H1 (cell line): ENCODE data around the gene TBC1D4. TPM values are rescaled to one million over a fixed set of nuclear protein-coding genes. Genes with fewer than 3 reads are reported as not detected.

Source experiments
- CTCF ChIA-PET: fragments of 300-600 bp; sonication (Branson Sonifier 250); formaldehyde crosslinking; loops from one replicate; lab custom pipeline; 2021; ENCODE audit not compliant: partially characterized antibody; lab: Charles Lee
- POLR2A ChIA-PET: fragments of 300-600 bp; sonication (Branson Sonifier 250); formaldehyde crosslinking; loops from one replicate; lab custom pipeline; 2021; ENCODE audit warnings: inconsistent platforms; ENCODE audit not compliant: partially characterized antibody; lab: Charles Lee
- DNase-seq, 2 experiments: peaks; one replicate each; pipeline versions ENCODE4 v3.0.0 to v3.0.0-alpha.2; 2010 to 2022; ENCODE audit warnings: low spot score in 2 of 2, low read depth in 1 of 2, mixed read lengths in 1 of 2
- FAIRE-seq: peaks from 2 replicates; lab custom pipeline; 2011; peaks lifted over from hg19 to GRCh38; lab: Jason Lieb, UNC
- H2AFZ ChIP-seq: 2 replicates; pipeline ENCODE4 v1.8.1; 2012; ENCODE audit warnings: low read length, inconsistent platforms
- H2AK5ac ChIP-seq: 2 replicates; pipeline ENCODE4 v1.6.1; 2013; ENCODE audit warnings: low read depth, low read length
- H2BK120ac ChIP-seq: replicated peaks from 2 replicates; pipeline ENCODE3; 2013; ENCODE audit warnings: low read depth, low read length, inconsistent platforms
- H2BK12ac ChIP-seq: 2 replicates; pipeline ENCODE4 v1.6.1; 2013; ENCODE audit warnings: low read depth, low read length
- H2BK15ac ChIP-seq: 2 replicates; pipeline ENCODE4 v1.6.1; 2013; ENCODE audit warnings: low read length
- H2BK20ac ChIP-seq: 2 replicates; pipeline ENCODE4 v1.6.1; 2013; ENCODE audit warnings: low read length
- H2BK5ac ChIP-seq: 2 replicates; pipeline ENCODE4 v1.6.1; 2013; ENCODE audit warnings: low read depth, low read length
- H3K14ac ChIP-seq: 2 replicates; pipeline ENCODE4 v1.6.1; 2013; ENCODE audit warnings: inconsistent platforms; ENCODE audit not compliant: insufficient read length
- H3K18ac ChIP-seq: 2 replicates; pipeline ENCODE4 v1.6.1; 2013; ENCODE audit warnings: low read length; ENCODE audit errors: extremely low read depth
- H3K23ac ChIP-seq: 2 replicates; pipeline ENCODE4 v1.6.1; 2013; ENCODE audit warnings: inconsistent platforms; ENCODE audit not compliant: insufficient read length
- H3K23me2 ChIP-seq: 2 replicates; pipeline ENCODE4 v1.6.1; 2013; ENCODE audit warnings: low read depth, low read length
- H3K27ac ChIP-seq: 2 replicates; pipeline ENCODE4 v1.6.1; 2011; ENCODE audit warnings: low read depth, low read length, inconsistent platforms
- H3K27me3 ChIP-seq, 4 experiments: replicated peaks in 1 of 4; 1 replicate in 1 of 4; 2 replicates in 3 of 4; pipeline versions ENCODE4 v1.6.1 to v1.8.1; 2011 to 2013; ENCODE audit warnings: low read length in 3 of 4, mild to moderate bottlenecking in 3 of 4, inconsistent platforms in 2 of 4, mixed read lengths in 2 of 4, moderate library complexity in 1 of 4; ENCODE audit not compliant: control insufficient read depth in 3 of 4, insufficient read depth in 3 of 4; ENCODE audit errors: extremely low read depth in 1 of 4
- H3K36me3 ChIP-seq, 4 experiments: 2 replicates each; pipeline versions ENCODE4 v1.6.1 to v1.8.1; 2011 to 2013; ENCODE audit warnings: mild to moderate bottlenecking in 4 of 4, low read length in 3 of 4, moderate library complexity in 2 of 4, control low read depth in 1 of 4, inconsistent platforms in 1 of 4; ENCODE audit not compliant: insufficient read depth in 4 of 4, control insufficient read depth in 2 of 4
- H3K4ac ChIP-seq: replicated peaks from 2 replicates; pipeline ENCODE3; 2013; ENCODE audit warnings: low read length, low read depth, mixed read lengths, inconsistent platforms; ENCODE audit not compliant: insufficient read length
- H3K4me1 ChIP-seq, 4 experiments: replicated peaks in 1 of 4; 1 replicate in 1 of 4; 2 replicates in 3 of 4; pipeline versions ENCODE4 v1.6.1 to v1.8.1; 2011 to 2013; ENCODE audit warnings: low read length in 3 of 4, inconsistent platforms in 2 of 4, mixed read lengths in 1 of 4; ENCODE audit not compliant: insufficient read depth in 4 of 4, control insufficient read depth in 3 of 4
- H3K4me2 ChIP-seq, 2 experiments: 2 replicates each; pipeline versions ENCODE4 v1.6.1 to v1.8.1; 2011 to 2013; ENCODE audit warnings: low read depth in 2 of 2, low read length in 2 of 2, control low read depth in 1 of 2, inconsistent platforms in 1 of 2, mild to moderate bottlenecking in 1 of 2; ENCODE audit not compliant: insufficient read depth in 1 of 2
- H3K4me3 ChIP-seq, 4 experiments: fragments of 200-600, 300-600 bp in 1 of 4; sonication (generic), shearing (Covaris generic), sonication (Bioruptor Twin) in 1 of 4; 2 replicates each; pipeline versions ENCODE4 v1.5.1 to v1.8.1; 2011 to 2016; ENCODE audit warnings: low read length in 4 of 4, low read depth in 3 of 4, control low read depth in 2 of 4, inconsistent platforms in 2 of 4, mild to moderate bottlenecking in 2 of 4, mixed read lengths in 1 of 4, moderate library complexity in 1 of 4; ENCODE audit not compliant: insufficient read depth in 2 of 4; ENCODE audit errors: extremely low read depth in 1 of 4
- H3K56ac ChIP-seq: replicated peaks from 2 replicates; pipeline ENCODE3; 2013; ENCODE audit warnings: low read depth, mild to moderate bottlenecking, mixed read lengths, low read length, inconsistent platforms; ENCODE audit not compliant: insufficient read length
- H3K79me1 ChIP-seq: 2 replicates; pipeline ENCODE4 v1.6.1; 2013; ENCODE audit warnings: low read depth, low read length, control low read depth
- H3K79me2 ChIP-seq, 2 experiments: 2 replicates each; pipeline versions ENCODE4 v1.6.1 to v1.8.1; 2012 to 2013; ENCODE audit warnings: low read length in 2 of 2, mild to moderate bottlenecking in 2 of 2, inconsistent platforms in 1 of 2; ENCODE audit not compliant: insufficient read depth in 2 of 2, control insufficient read depth in 1 of 2
- H3K9ac ChIP-seq, 4 experiments: replicated peaks in 1 of 4; 1 replicate in 1 of 4; 2 replicates in 3 of 4; pipeline versions ENCODE4 v1.6.1 to v1.8.1; 2011 to 2013; ENCODE audit warnings: low read depth in 3 of 4, low read length in 3 of 4, control low read depth in 2 of 4, mild to moderate bottlenecking in 2 of 4, moderate library complexity in 2 of 4, inconsistent platforms in 1 of 4; ENCODE audit errors: extremely low read depth in 1 of 4
- H3K9me3 ChIP-seq, 2 experiments: 2 replicates each; pipeline versions ENCODE4 v1.6.1 to v1.8.1; 2012 to 2013; ENCODE audit warnings: mild to moderate bottlenecking in 2 of 2, moderate library complexity in 2 of 2, control low read depth in 1 of 2, inconsistent platforms in 1 of 2, low read depth in 1 of 2, low read length in 1 of 2, mixed read lengths in 1 of 2; ENCODE audit not compliant: insufficient read depth in 2 of 2
- H4K20me1 ChIP-seq, 2 experiments: replicated peaks in 1 of 2; 2 replicates each; pipeline versions ENCODE3 to v1.8.1; 2011 to 2013; ENCODE audit warnings: inconsistent platforms in 2 of 2, low read length in 2 of 2, mild to moderate bottlenecking in 1 of 2; ENCODE audit not compliant: insufficient read depth in 2 of 2, control insufficient read depth in 1 of 2
- H4K5ac ChIP-seq: 2 replicates; pipeline ENCODE4 v1.6.1; 2013; ENCODE audit warnings: low read length, low read depth, mixed read lengths, inconsistent platforms; ENCODE audit not compliant: insufficient read length
- H4K8ac ChIP-seq: 2 replicates; pipeline ENCODE4 v1.8.0; 2013; ENCODE audit warnings: mild to moderate bottlenecking, moderate library complexity, low read length, inconsistent platforms; ENCODE audit not compliant: insufficient read depth; ENCODE audit errors: extremely low read depth
- H4K91ac ChIP-seq: replicated peaks from 2 replicates; pipeline ENCODE3; 2013; ENCODE audit warnings: low read length, mixed read lengths, inconsistent platforms; ENCODE audit not compliant: insufficient read length
- PHF8 ChIP-seq: fragments of 200-600 bp; sonication (generic); conservative IDR thresholded peaks from 2 replicates; pipeline ENCODE4 v1.7.1; 2012; ENCODE audit warnings: low read depth, mild to moderate bottlenecking, inconsistent platforms, low read length, moderate library complexity
- POLR2AphosphoS5 ChIP-seq: IDR thresholded peaks from 2 replicates; pipeline ENCODE4 v1.6.1; 2011; ENCODE audit warnings: low read depth, low read length
- TAF1 ChIP-seq: IDR thresholded peaks from 2 replicates; pipeline ENCODE4 v1.6.1; 2011; ENCODE audit warnings: mild to moderate bottlenecking, low read depth, low read length
- WGBS, 2 experiments: shearing (Covaris generic) in 1 of 2; methylation state at CpG; one replicate each; pipeline versions ENCODE4 v1.1.6 to v1.1.7; 2013 to 2015; ENCODE audit warnings: low lambda C conversion rate in 2 of 2, mixed read lengths in 2 of 2, inconsistent platforms in 1 of 2, low coverage in 1 of 2, missing lambda C conversion rate in 1 of 2; ENCODE audit not compliant: insufficient replicate concordance in 2 of 2, insufficient coverage in 1 of 2, insufficient read length in 1 of 2; ENCODE audit errors: extremely low coverage in 1 of 2, missing lambda C conversion rate in 1 of 2; 5-methylcytosine and 5-hydroxymethylcytosine counted together
- polyA plus RNA-seq, 7 experiments: library from polyadenylated mRNA; depleted of rRNA in 3 of 7; stranded (reverse) in 5 of 7; unstranded in 2 of 7; fragments of >200 nt in 5 of 7; fragments of 200-250 nt in 2 of 7; gene quantifications; 1 replicate in 5 of 7; 2 replicates in 1 of 7; 4 replicates in 1 of 7; pipeline versions ENCODE4 v1.2.1 to v1.2.3, GENCODE V29; 2011 to 2013; ENCODE audit warnings: missing spikeins in 2 of 7, mixed read lengths in 2 of 7
- total RNA-seq: library from RNA; stranded (reverse); fragmentation: NEBNext Ultra II Directional; extraction: Animal tissue kit (Norgen Biotek cat#: 25700); gene quantifications from 2 replicates; pipeline ENCODE4 v1.2.1, GENCODE V29; 2021

TBC1D4 gene
- total and polyA plus RNA-seq, 2 of the 8 experiments (the other 6 are each of a cell fraction or from before 2014, with no cell fraction given), result 16.7 to 39.0 TPM

- Histone ChIP-seq H4K91ac (no peak overlapping the region), H2BK20ac (no peak overlapping the region), H3K79me1 (no peaks in the 10 kb centered on the region), H3K9ac (no peak overlapping the region), H4K20me1 (no peaks in the 10 kb centered on the region), H2BK12ac (no peak overlapping the region), H3K27me3 (no peaks in the 10 kb centered on the region), H2BK5ac (no peak overlapping the region), H2AK5ac (no peak overlapping the region), H2BK120ac (no peak overlapping the region), H3K36me3 (peaks cover 0 to 2% (median 0%) of the 10 kb centered on the region in 4 experiments; a peak in 2 of 8 replicates), H3K9me3 (no peaks in the 10 kb centered on the region), H4K5ac (no peak overlapping the region), H3K23ac (no peak overlapping the region), H3K56ac (no peak overlapping the region), H3K79me2 (no peaks in the 10 kb centered on the region), H3K23me2 (no peaks in the 10 kb centered on the region), H3K4me2 (no peak overlapping the region), H3K4ac (no peak overlapping the region), H2BK15ac (no peak overlapping the region), H3K18ac (no peak overlapping the region), H3K27ac (no peak overlapping the region), H2AFZ (no peak overlapping the region), H3K4me3 (no peak overlapping the region), H4K8ac (no peak overlapping the region), H3K4me1 (no peaks in the 10 kb centered on the region), H3K14ac (no peak overlapping the region)
- DNase-seq (no peak), FAIRE-seq (no peak)
- CTCF ChIA-PET, result interaction anchor here (0.9 kb wide), 1 partner anchor 36 kb away, joined by 3 read pairs; no protein-coding TSS in a partner anchor
- POLR2A ChIA-PET, result no interaction called here
- 86% methylated on average over 4 of the region's 4 CpGs; no CpG with 5 or more reads in 1 of the 2 experiments for WGBS, 2 experiments
- no peak for TF ChIP-seq POLR2AphosphoS5
- TF ChIP-seq PHF8, result no peak
- no peak for TF ChIP-seq TAF1
These were observed 181.8 kb downstream of the TBC1D4 start for GRCh38 chr13:75299913-75300862.
